Activated naive CD4-positive, alpha-beta T cell treated with anti-CD3 and anti-CD28 coated beads, Interleukin-2, amount 50 U/mL, for 24 hours (primary cell): ENCODE results near the gene TTC36.
"Not testable (repeated sequence)": the region's sequence is repeated elsewhere in the genome, so short reads cannot be mapped to it uniquely, and the experiment has no call there.

Experiments used
- H3K27ac Mint-ChIP-seq: one replicate; pipeline ENCODE4 v1.8.0; 2021; ENCODE audit warnings: mild to moderate bottlenecking, mixed read lengths
- H3K27me3 Mint-ChIP-seq: one replicate; pipeline ENCODE4 v1.8.0; 2021; ENCODE audit warnings: mixed read lengths
- H3K36me3 Mint-ChIP-seq: one replicate; pipeline ENCODE4 v1.8.0; 2021; ENCODE audit warnings: mixed read lengths
- H3K4me1 Mint-ChIP-seq: one replicate; pipeline ENCODE4 v1.8.0; 2021; ENCODE audit warnings: mixed read lengths
- H3K4me3 Mint-ChIP-seq: one replicate; pipeline ENCODE4 v1.8.0; 2021; ENCODE audit warnings: mild to moderate bottlenecking, mixed read lengths
- H3K9me3 Mint-ChIP-seq: one replicate; pipeline ENCODE4 v1.8.0; 2021; ENCODE audit warnings: mixed read lengths

TTC36 gene, protein sequence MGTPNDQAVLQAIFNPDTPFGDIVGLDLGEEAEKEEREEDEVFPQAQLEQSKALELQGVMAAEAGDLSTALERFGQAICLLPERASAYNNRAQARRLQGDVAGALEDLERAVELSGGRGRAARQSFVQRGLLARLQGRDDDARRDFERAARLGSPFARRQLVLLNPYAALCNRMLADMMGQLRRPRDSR

GRCh38 chr11:118527109-118527508 is at the start of gene TTC36:
TTC36 (plus strand) TSS chr11:118527474; CDS start chr11:118527495, 21 bp downstream.
- Mint-ChIP-seq H3K27me3 (no peaks in the 10 kb centered on the region), H3K27ac (peak within 1 kb of the TSS; percentile 88), H3K9me3 (no peaks in the 10 kb centered on the region), H3K4me3 (no peak within 1 kb of the TSS), H3K36me3 (peaks cover 2% of the 10 kb centered on the region), H3K4me1 (peaks cover 48% of the 10 kb centered on the region)

- Mint-ChIP-seq H3K36me3 (peaks cover 16% of the 10 kb centered on the region), H3K27ac (peak overlapping the region; percentile 41)
- not testable (repeated sequence) for H3K4me1 Mint-ChIP-seq, H3K27me3 Mint-ChIP-seq, H3K4me3 Mint-ChIP-seq, H3K9me3 Mint-ChIP-seq
Observed at GRCh38 chr11:118481238-118481637, 46.0 kb upstream of the TTC36 start.

GRCh38 chr11:118484405-118484804 is 42.9 kb upstream of the TTC36 start:
- peak overlapping the region; percentile 77 for H3K27ac Mint-ChIP-seq
- peaks cover 17% of the 10 kb centered on the region for H3K36me3 Mint-ChIP-seq

DNA sequence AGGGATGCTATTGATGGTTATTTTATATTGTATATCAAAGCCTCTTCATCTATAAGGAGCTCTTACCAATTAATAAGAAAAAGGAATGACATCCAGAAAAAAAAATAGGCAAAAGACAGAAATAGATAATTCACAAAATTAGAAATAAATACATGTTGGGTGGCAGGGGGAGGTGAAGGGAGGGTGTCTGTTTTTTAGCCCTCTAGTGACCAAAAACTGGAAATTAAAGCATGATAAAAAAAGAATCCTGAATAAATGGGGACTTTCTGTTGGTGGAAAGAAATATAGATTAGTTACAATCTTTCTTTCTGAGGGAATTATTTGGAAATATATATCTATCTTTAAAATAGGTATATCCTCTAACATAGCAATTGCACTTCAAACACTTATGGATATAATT is 42.0 kb upstream of the TTC36 start:
- Mint-ChIP-seq H3K4me1 (peaks cover 5% of the 10 kb centered on the region), H3K27me3 (no peaks in the 10 kb centered on the region), H3K4me3 (no peak overlapping the region), H3K9me3 (no peaks in the 10 kb centered on the region), H3K36me3 (peaks cover 16% of the 10 kb centered on the region), H3K27ac (peak overlapping the region; percentile 55)

More at GRCh38 chr11:118484405-118484804, 42.9 kb upstream of the TTC36 start:
- no peaks in the 10 kb centered on the region for H3K27me3 Mint-ChIP-seq
- no peaks in the 10 kb centered on the region for H3K9me3 Mint-ChIP-seq
- H3K4me1 Mint-ChIP-seq = peaks cover 5% of the 10 kb centered on the region
- H3K4me3 Mint-ChIP-seq = no peak overlapping the region

- Mint-ChIP-seq H3K4me3 (no peak overlapping the region), H3K9me3 (no peaks in the 10 kb centered on the region), H3K27me3 (no peaks in the 10 kb centered on the region), H3K36me3 (peaks cover 18% of the 10 kb centered on the region), H3K27ac (peak overlapping the region; percentile 42), H3K4me1 (peaks cover 17% of the 10 kb centered on the region)
Observed at GRCh38 chr11:118488480-118489109, 38.7 kb upstream of the TTC36 start.

GRCh38 chr11:118491041-118491440 is 36.2 kb upstream of the TTC36 start:
- peaks cover 17% of the 10 kb centered on the region for H3K4me1 Mint-ChIP-seq
- H3K9me3 Mint-ChIP-seq = no peaks in the 10 kb centered on the region
- peak overlapping the region; percentile 84 for H3K27ac Mint-ChIP-seq
- no peaks in the 10 kb centered on the region for H3K27me3 Mint-ChIP-seq
- H3K36me3 Mint-ChIP-seq = peaks cover 24% of the 10 kb centered on the region
- no peak overlapping the region for H3K4me3 Mint-ChIP-seq

DNA sequence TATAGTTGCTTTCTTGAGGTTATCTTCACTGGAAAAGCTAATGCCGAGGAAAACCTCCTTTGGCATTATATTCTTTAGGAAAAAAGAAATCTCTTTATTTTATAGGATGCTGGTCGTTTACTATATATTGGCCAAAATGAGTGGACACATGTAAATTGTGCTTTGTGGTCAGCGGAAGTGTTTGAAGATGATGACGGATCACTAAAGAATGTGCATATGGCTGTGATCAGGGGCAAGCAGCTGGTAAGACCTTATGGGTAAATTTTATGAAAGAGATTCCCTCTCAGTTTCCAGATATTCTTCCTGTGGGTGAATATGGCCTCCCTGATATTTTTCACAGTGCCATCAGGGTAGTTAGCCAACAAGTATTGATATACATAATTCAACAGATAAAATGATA is 29.4 kb upstream of the TTC36 start:
- H3K4me3 Mint-ChIP-seq = no peak overlapping the region
- H3K27ac Mint-ChIP-seq = no peak overlapping the region
- peaks cover 24% of the 10 kb centered on the region for H3K36me3 Mint-ChIP-seq
- H3K27me3 Mint-ChIP-seq = no peaks in the 10 kb centered on the region
- H3K9me3 Mint-ChIP-seq = no peaks in the 10 kb centered on the region
- H3K4me1 Mint-ChIP-seq = no peaks in the 10 kb centered on the region

DNA sequence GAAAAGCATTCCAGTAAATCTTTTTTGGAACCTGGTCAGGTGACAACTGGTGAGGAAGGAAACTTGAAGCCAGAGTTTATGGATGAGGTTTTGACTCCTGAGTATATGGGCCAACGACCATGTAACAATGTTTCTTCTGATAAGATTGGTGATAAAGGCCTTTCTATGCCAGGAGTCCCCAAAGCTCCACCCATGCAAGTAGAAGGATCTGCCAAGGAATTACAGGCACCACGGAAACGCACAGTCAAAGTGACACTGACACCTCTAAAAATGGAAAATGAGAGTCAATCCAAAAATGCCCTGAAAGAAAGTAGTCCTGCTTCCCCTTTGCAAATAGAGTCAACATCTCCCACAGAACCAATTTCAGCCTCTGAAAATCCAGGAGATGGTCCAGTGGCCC is 24.1 kb upstream of the TTC36 start:
- H3K4me1 Mint-ChIP-seq = peaks cover 3% of the 10 kb centered on the region

DNA sequence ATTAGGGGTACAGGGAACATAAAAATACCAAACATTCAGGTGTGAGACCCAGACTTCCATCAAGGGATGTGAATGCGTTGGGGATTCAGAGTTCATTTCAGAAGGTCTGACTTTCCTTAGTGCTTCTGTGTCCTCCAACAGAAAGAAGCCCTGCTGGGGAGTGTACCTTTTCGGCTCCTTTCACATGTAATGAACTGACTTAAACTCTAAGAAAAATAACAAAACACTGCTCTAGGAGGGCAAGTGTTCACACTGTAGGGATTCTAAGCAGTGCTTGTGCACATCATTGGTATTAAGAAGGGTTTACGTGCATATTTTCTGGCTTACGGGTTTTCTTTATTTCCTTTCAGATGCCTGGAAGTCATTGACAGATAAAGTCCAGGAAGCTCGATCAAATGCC is 15.7 kb upstream of the TTC36 start:
- no peak overlapping the region for H3K27ac Mint-ChIP-seq
- H3K4me1 Mint-ChIP-seq = peaks cover 11% of the 10 kb centered on the region
- H3K36me3 Mint-ChIP-seq = peaks cover 26% of the 10 kb centered on the region
- H3K27me3 Mint-ChIP-seq = no peaks in the 10 kb centered on the region
- no peak overlapping the region for H3K4me3 Mint-ChIP-seq
- no peaks in the 10 kb centered on the region for H3K9me3 Mint-ChIP-seq

More for the DNA sequence above, 24.1 kb upstream of the TTC36 start:
- Mint-ChIP-seq H3K27me3 (no peaks in the 10 kb centered on the region), H3K9me3 (no peaks in the 10 kb centered on the region), H3K36me3 (peaks cover 31% of the 10 kb centered on the region), H3K27ac (no peak overlapping the region), H3K4me3 (no peak overlapping the region)

GRCh38 chr11:118514103-118514502 is 13.2 kb upstream of the TTC36 start:
- H3K27ac Mint-ChIP-seq = peak overlapping the region; percentile 1
- H3K4me3 Mint-ChIP-seq = no peak overlapping the region
- peaks cover 26% of the 10 kb centered on the region for H3K36me3 Mint-ChIP-seq
- no peaks in the 10 kb centered on the region for H3K9me3 Mint-ChIP-seq
- H3K4me1 Mint-ChIP-seq = peaks cover 11% of the 10 kb centered on the region
- no peaks in the 10 kb centered on the region for H3K27me3 Mint-ChIP-seq

DNA sequence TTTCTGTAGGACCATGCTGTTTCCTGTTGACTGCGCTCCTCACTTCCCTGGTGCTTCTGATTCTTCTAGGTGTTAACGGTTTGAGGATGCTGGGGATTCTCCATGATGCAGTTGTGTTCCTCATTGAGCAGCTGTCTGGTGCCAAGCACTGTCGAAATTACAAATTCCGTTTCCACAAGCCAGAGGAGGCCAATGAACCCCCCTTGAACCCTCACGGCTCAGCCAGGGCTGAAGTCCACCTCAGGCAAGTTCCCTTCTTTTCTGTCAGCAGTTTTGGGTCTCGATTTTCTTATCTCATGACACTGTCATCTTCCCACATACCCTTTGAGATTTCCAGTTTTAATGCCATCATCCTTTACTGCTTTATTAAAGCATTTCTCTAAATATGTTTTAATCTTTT is 7.7 kb upstream of the TTC36 start:
- H3K4me3 Mint-ChIP-seq = no peak overlapping the region
- no peaks in the 10 kb centered on the region for H3K9me3 Mint-ChIP-seq
- H3K36me3 Mint-ChIP-seq = peaks cover 8% of the 10 kb centered on the region
- no peak overlapping the region for H3K27ac Mint-ChIP-seq
- H3K27me3 Mint-ChIP-seq = no peaks in the 10 kb centered on the region
- peaks cover 9% of the 10 kb centered on the region for H3K4me1 Mint-ChIP-seq

DNA sequence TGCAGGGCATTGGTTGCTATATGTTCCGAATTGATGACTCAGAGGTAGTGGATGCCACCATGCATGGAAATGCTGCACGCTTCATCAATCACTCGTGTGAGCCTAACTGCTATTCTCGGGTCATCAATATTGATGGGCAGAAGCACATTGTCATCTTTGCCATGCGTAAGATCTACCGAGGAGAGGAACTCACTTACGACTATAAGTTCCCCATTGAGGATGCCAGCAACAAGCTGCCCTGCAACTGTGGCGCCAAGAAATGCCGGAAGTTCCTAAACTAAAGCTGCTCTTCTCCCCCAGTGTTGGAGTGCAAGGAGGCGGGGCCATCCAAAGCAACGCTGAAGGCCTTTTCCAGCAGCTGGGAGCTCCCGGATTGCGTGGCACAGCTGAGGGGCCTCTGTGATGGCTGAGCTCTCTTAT is 5.4 kb upstream of the TTC36 start:
- Mint-ChIP-seq H3K36me3 (peaks cover 2% of the 10 kb centered on the region), H3K9me3 (no peaks in the 10 kb centered on the region), H3K27ac (no peak overlapping the region), H3K4me1 (peaks cover 14% of the 10 kb centered on the region), H3K27me3 (no peaks in the 10 kb centered on the region), H3K4me3 (no peak overlapping the region)

- peaks cover 22% of the 10 kb centered on the region for H3K4me1 Mint-ChIP-seq
- no peak overlapping the region for H3K4me3 Mint-ChIP-seq
- H3K27ac Mint-ChIP-seq = no peak overlapping the region
- H3K9me3 Mint-ChIP-seq = no peaks in the 10 kb centered on the region
- peaks cover 2% of the 10 kb centered on the region for H3K36me3 Mint-ChIP-seq
- H3K27me3 Mint-ChIP-seq = no peaks in the 10 kb centered on the region
Observed at GRCh38 chr11:118522571-118523072, 4.7 kb upstream of the TTC36 start.

DNA sequence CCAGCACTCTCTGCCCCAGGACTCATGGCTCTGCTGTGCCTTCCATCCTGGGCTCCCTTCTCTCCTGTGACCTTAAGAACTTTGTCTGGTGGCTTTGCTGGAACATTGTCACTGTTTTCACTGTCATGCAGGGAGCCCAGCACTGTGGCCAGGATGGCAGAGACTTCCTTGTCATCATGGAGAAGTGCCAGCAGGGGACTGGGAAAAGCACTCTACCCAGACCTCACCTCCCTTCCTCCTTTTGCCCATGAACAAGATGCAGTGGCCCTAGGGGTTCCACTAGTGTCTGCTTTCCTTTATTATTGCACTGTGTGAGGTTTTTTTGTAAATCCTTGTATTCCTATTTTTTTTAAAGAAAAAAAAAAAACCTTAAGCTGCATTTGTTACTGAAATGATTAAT is 2.9 kb upstream of the TTC36 start:
- peaks cover 2% of the 10 kb centered on the region for H3K36me3 Mint-ChIP-seq
- no peak overlapping the region for H3K4me3 Mint-ChIP-seq
- H3K9me3 Mint-ChIP-seq = no peaks in the 10 kb centered on the region
- peak overlapping the region; percentile 48 for H3K27ac Mint-ChIP-seq
- H3K4me1 Mint-ChIP-seq = peaks cover 30% of the 10 kb centered on the region
- H3K27me3 Mint-ChIP-seq = no peaks in the 10 kb centered on the region

- Mint-ChIP-seq H3K36me3 (peaks cover 2% of the 10 kb centered on the region), H3K4me1 (peaks cover 35% of the 10 kb centered on the region), H3K27me3 (no peaks in the 10 kb centered on the region), H3K4me3 (no peak overlapping the region), H3K27ac (peak overlapping the region; percentile 68), H3K9me3 (no peaks in the 10 kb centered on the region)
Observed at GRCh38 chr11:118524757-118525470, 2.4 kb upstream of the TTC36 start.

- no peak overlapping the region for H3K4me3 Mint-ChIP-seq
- peaks cover 2% of the 10 kb centered on the region for H3K36me3 Mint-ChIP-seq
- H3K27me3 Mint-ChIP-seq = no peaks in the 10 kb centered on the region
- peaks cover 45% of the 10 kb centered on the region for H3K4me1 Mint-ChIP-seq
- no peak overlapping the region for H3K27ac Mint-ChIP-seq
- no peaks in the 10 kb centered on the region for H3K9me3 Mint-ChIP-seq
Observed at GRCh38 chr11:118526688-118527087, 586 bp upstream of the TTC36 start.
